H1 (cell line): ENCODE results near the gene FOXL3. TPM values are rescaled to one million over a fixed set of nuclear protein-coding genes. Genes with fewer than 3 reads are reported as not detected.

Experiments used
- CTCF ChIA-PET: fragments of 300-600 bp; sonication (Branson Sonifier 250); formaldehyde crosslinking; loops from one replicate; lab custom pipeline; 2021; ENCODE audit not compliant: partially characterized antibody; lab: Charles Lee
- POLR2A ChIA-PET: fragments of 300-600 bp; sonication (Branson Sonifier 250); formaldehyde crosslinking; loops from one replicate; lab custom pipeline; 2021; ENCODE audit warnings: inconsistent platforms; ENCODE audit not compliant: partially characterized antibody; lab: Charles Lee
- DNase-seq, 2 experiments: peaks; one replicate each; pipeline versions ENCODE4 v3.0.0 to v3.0.0-alpha.2; 2010 to 2022; ENCODE audit warnings: low spot score in 2 of 2, low read depth in 1 of 2, mixed read lengths in 1 of 2
- FAIRE-seq: peaks from 2 replicates; lab custom pipeline; 2011; peaks lifted over from hg19 to GRCh38; lab: Jason Lieb, UNC
- H2AFZ ChIP-seq: 2 replicates; pipeline ENCODE4 v1.8.1; 2012; ENCODE audit warnings: low read length, inconsistent platforms
- H2AK5ac ChIP-seq: 2 replicates; pipeline ENCODE4 v1.6.1; 2013; ENCODE audit warnings: low read depth, low read length
- H2BK120ac ChIP-seq: replicated peaks from 2 replicates; pipeline ENCODE3; 2013; ENCODE audit warnings: low read depth, low read length, inconsistent platforms
- H2BK12ac ChIP-seq: 2 replicates; pipeline ENCODE4 v1.6.1; 2013; ENCODE audit warnings: low read depth, low read length
- H2BK15ac ChIP-seq: 2 replicates; pipeline ENCODE4 v1.6.1; 2013; ENCODE audit warnings: low read length
- H2BK20ac ChIP-seq: 2 replicates; pipeline ENCODE4 v1.6.1; 2013; ENCODE audit warnings: low read length
- H2BK5ac ChIP-seq: 2 replicates; pipeline ENCODE4 v1.6.1; 2013; ENCODE audit warnings: low read depth, low read length
- H3K14ac ChIP-seq: 2 replicates; pipeline ENCODE4 v1.6.1; 2013; ENCODE audit warnings: inconsistent platforms; ENCODE audit not compliant: insufficient read length
- H3K18ac ChIP-seq: 2 replicates; pipeline ENCODE4 v1.6.1; 2013; ENCODE audit warnings: low read length; ENCODE audit errors: extremely low read depth
- H3K23ac ChIP-seq: 2 replicates; pipeline ENCODE4 v1.6.1; 2013; ENCODE audit warnings: inconsistent platforms; ENCODE audit not compliant: insufficient read length
- H3K23me2 ChIP-seq: 2 replicates; pipeline ENCODE4 v1.6.1; 2013; ENCODE audit warnings: low read depth, low read length
- H3K27ac ChIP-seq: 2 replicates; pipeline ENCODE4 v1.6.1; 2011; ENCODE audit warnings: low read depth, low read length, inconsistent platforms
- H3K27me3 ChIP-seq, 4 experiments: replicated peaks in 1 of 4; 1 replicate in 1 of 4; 2 replicates in 3 of 4; pipeline versions ENCODE4 v1.6.1 to v1.8.1; 2011 to 2013; ENCODE audit warnings: low read length in 3 of 4, mild to moderate bottlenecking in 3 of 4, inconsistent platforms in 2 of 4, mixed read lengths in 2 of 4, moderate library complexity in 1 of 4; ENCODE audit not compliant: control insufficient read depth in 3 of 4, insufficient read depth in 3 of 4; ENCODE audit errors: extremely low read depth in 1 of 4
- H3K36me3 ChIP-seq, 4 experiments: 2 replicates each; pipeline versions ENCODE4 v1.6.1 to v1.8.1; 2011 to 2013; ENCODE audit warnings: mild to moderate bottlenecking in 4 of 4, low read length in 3 of 4, moderate library complexity in 2 of 4, control low read depth in 1 of 4, inconsistent platforms in 1 of 4; ENCODE audit not compliant: insufficient read depth in 4 of 4, control insufficient read depth in 2 of 4
- H3K4ac ChIP-seq: replicated peaks from 2 replicates; pipeline ENCODE3; 2013; ENCODE audit warnings: low read length, low read depth, mixed read lengths, inconsistent platforms; ENCODE audit not compliant: insufficient read length
- H3K4me1 ChIP-seq, 4 experiments: replicated peaks in 1 of 4; 1 replicate in 1 of 4; 2 replicates in 3 of 4; pipeline versions ENCODE4 v1.6.1 to v1.8.1; 2011 to 2013; ENCODE audit warnings: low read length in 3 of 4, inconsistent platforms in 2 of 4, mixed read lengths in 1 of 4; ENCODE audit not compliant: insufficient read depth in 4 of 4, control insufficient read depth in 3 of 4
- H3K4me2 ChIP-seq, 2 experiments: 2 replicates each; pipeline versions ENCODE4 v1.6.1 to v1.8.1; 2011 to 2013; ENCODE audit warnings: low read depth in 2 of 2, low read length in 2 of 2, control low read depth in 1 of 2, inconsistent platforms in 1 of 2, mild to moderate bottlenecking in 1 of 2; ENCODE audit not compliant: insufficient read depth in 1 of 2
- H3K4me3 ChIP-seq, 4 experiments: fragments of 200-600, 300-600 bp in 1 of 4; sonication (generic), shearing (Covaris generic), sonication (Bioruptor Twin) in 1 of 4; 2 replicates each; pipeline versions ENCODE4 v1.5.1 to v1.8.1; 2011 to 2016; ENCODE audit warnings: low read length in 4 of 4, low read depth in 3 of 4, control low read depth in 2 of 4, inconsistent platforms in 2 of 4, mild to moderate bottlenecking in 2 of 4, mixed read lengths in 1 of 4, moderate library complexity in 1 of 4; ENCODE audit not compliant: insufficient read depth in 2 of 4; ENCODE audit errors: extremely low read depth in 1 of 4
- H3K56ac ChIP-seq: replicated peaks from 2 replicates; pipeline ENCODE3; 2013; ENCODE audit warnings: low read depth, mild to moderate bottlenecking, mixed read lengths, low read length, inconsistent platforms; ENCODE audit not compliant: insufficient read length
- H3K79me1 ChIP-seq: 2 replicates; pipeline ENCODE4 v1.6.1; 2013; ENCODE audit warnings: low read depth, low read length, control low read depth
- H3K79me2 ChIP-seq, 2 experiments: 2 replicates each; pipeline versions ENCODE4 v1.6.1 to v1.8.1; 2012 to 2013; ENCODE audit warnings: low read length in 2 of 2, mild to moderate bottlenecking in 2 of 2, inconsistent platforms in 1 of 2; ENCODE audit not compliant: insufficient read depth in 2 of 2, control insufficient read depth in 1 of 2
- H3K9ac ChIP-seq, 4 experiments: replicated peaks in 1 of 4; 1 replicate in 1 of 4; 2 replicates in 3 of 4; pipeline versions ENCODE4 v1.6.1 to v1.8.1; 2011 to 2013; ENCODE audit warnings: low read depth in 3 of 4, low read length in 3 of 4, control low read depth in 2 of 4, mild to moderate bottlenecking in 2 of 4, moderate library complexity in 2 of 4, inconsistent platforms in 1 of 4; ENCODE audit errors: extremely low read depth in 1 of 4
- H3K9me3 ChIP-seq, 2 experiments: 2 replicates each; pipeline versions ENCODE4 v1.6.1 to v1.8.1; 2012 to 2013; ENCODE audit warnings: mild to moderate bottlenecking in 2 of 2, moderate library complexity in 2 of 2, control low read depth in 1 of 2, inconsistent platforms in 1 of 2, low read depth in 1 of 2, low read length in 1 of 2, mixed read lengths in 1 of 2; ENCODE audit not compliant: insufficient read depth in 2 of 2
- H4K20me1 ChIP-seq, 2 experiments: replicated peaks in 1 of 2; 2 replicates each; pipeline versions ENCODE3 to v1.8.1; 2011 to 2013; ENCODE audit warnings: inconsistent platforms in 2 of 2, low read length in 2 of 2, mild to moderate bottlenecking in 1 of 2; ENCODE audit not compliant: insufficient read depth in 2 of 2, control insufficient read depth in 1 of 2
- H4K5ac ChIP-seq: 2 replicates; pipeline ENCODE4 v1.6.1; 2013; ENCODE audit warnings: low read length, low read depth, mixed read lengths, inconsistent platforms; ENCODE audit not compliant: insufficient read length
- H4K8ac ChIP-seq: 2 replicates; pipeline ENCODE4 v1.8.0; 2013; ENCODE audit warnings: mild to moderate bottlenecking, moderate library complexity, low read length, inconsistent platforms; ENCODE audit not compliant: insufficient read depth; ENCODE audit errors: extremely low read depth
- H4K91ac ChIP-seq: replicated peaks from 2 replicates; pipeline ENCODE3; 2013; ENCODE audit warnings: low read length, mixed read lengths, inconsistent platforms; ENCODE audit not compliant: insufficient read length
- ASH2L ChIP-seq: fragments of 200-600, 300-600 bp; sonication (generic); IDR thresholded peaks from one replicate; pipeline ENCODE4 v1.7.1; 2017; ENCODE audit warnings: low read length
- BRCA1 ChIP-seq: IDR thresholded peaks from 2 replicates; pipeline ENCODE4 v1.6.1; 2012; ENCODE audit warnings: low read depth, low read length, improper control_type of control experiment
- HDAC2 ChIP-seq, 2 experiments: fragments of 300-600 bp in 1 of 2; sonication (generic) in 1 of 2; IDR thresholded peaks; 2 replicates each; pipeline ENCODE4 v1.6.1; 2011 to 2012; ENCODE audit warnings: low read depth in 2 of 2, low read length in 2 of 2, mild to moderate bottlenecking in 2 of 2, moderate library complexity in 2 of 2, borderline replicate concordance in 1 of 2, inconsistent platforms in 1 of 2
- KDM5A ChIP-seq: fragments of 200-600 bp; IDR thresholded peaks from 2 replicates; pipeline ENCODE4 v1.7.1; 2012; ENCODE audit warnings: mild to moderate bottlenecking, low read length, inconsistent platforms, mixed read lengths
- MAFK ChIP-seq: IDR thresholded peaks from 2 replicates; pipeline ENCODE4 v1.6.1; 2012; ENCODE audit warnings: low read depth, mild to moderate bottlenecking, improper control_type of control experiment, low read length
- MAX ChIP-seq: IDR thresholded peaks from 2 replicates; pipeline ENCODE4 v1.6.1; 2012; ENCODE audit warnings: inconsistent platforms
- POLR2AphosphoS5 ChIP-seq: IDR thresholded peaks from 2 replicates; pipeline ENCODE4 v1.6.1; 2011; ENCODE audit warnings: low read depth, low read length
- POU5F1 ChIP-seq: IDR thresholded peaks from 2 replicates; pipeline ENCODE4 v1.6.1; 2011; ENCODE audit warnings: low read depth, mild to moderate bottlenecking, low read length, moderate library complexity
- RAD21 ChIP-seq, 2 experiments: IDR thresholded peaks in 1 of 2; conservative IDR thresholded peaks in 1 of 2; 2 replicates each; pipeline ENCODE4 v1.6.1; 2011; ENCODE audit warnings: low read depth in 2 of 2, low read length in 2 of 2, improper control_type of control experiment in 1 of 2, inconsistent platforms in 1 of 2, mild to moderate bottlenecking in 1 of 2, moderate library complexity in 1 of 2
- RXRA ChIP-seq: IDR thresholded peaks from 2 replicates; pipeline ENCODE4 v1.6.1; 2011; ENCODE audit warnings: low read depth, mild to moderate bottlenecking, low read length, moderate library complexity; ENCODE audit not compliant: insufficient read depth
- SP2 ChIP-seq: IDR thresholded peaks from 2 replicates; pipeline ENCODE4 v1.6.1; 2012; ENCODE audit warnings: mild to moderate bottlenecking, low read length, inconsistent platforms
- TAF1 ChIP-seq: IDR thresholded peaks from 2 replicates; pipeline ENCODE4 v1.6.1; 2011; ENCODE audit warnings: mild to moderate bottlenecking, low read depth, low read length
- TCF12 ChIP-seq: IDR thresholded peaks from 2 replicates; pipeline ENCODE4 v1.6.1; 2011; ENCODE audit warnings: low read depth, mild to moderate bottlenecking, low read length
- ZNF274 ChIP-seq: IDR thresholded peaks from 2 replicates; pipeline ENCODE4 v1.7.0; 2012; ENCODE audit warnings: low read length, borderline replicate concordance; ENCODE audit errors: extremely low read depth
- WGBS, 2 experiments: shearing (Covaris generic) in 1 of 2; methylation state at CpG; one replicate each; pipeline versions ENCODE4 v1.1.6 to v1.1.7; 2013 to 2015; ENCODE audit warnings: low lambda C conversion rate in 2 of 2, mixed read lengths in 2 of 2, inconsistent platforms in 1 of 2, low coverage in 1 of 2, missing lambda C conversion rate in 1 of 2; ENCODE audit not compliant: insufficient replicate concordance in 2 of 2, insufficient coverage in 1 of 2, insufficient read length in 1 of 2; ENCODE audit errors: extremely low coverage in 1 of 2, missing lambda C conversion rate in 1 of 2; 5-methylcytosine and 5-hydroxymethylcytosine counted together
- polyA plus RNA-seq, 7 experiments: library from polyadenylated mRNA; depleted of rRNA in 3 of 7; stranded (reverse) in 5 of 7; unstranded in 2 of 7; fragments of >200 nt in 5 of 7; fragments of 200-250 nt in 2 of 7; gene quantifications; 1 replicate in 5 of 7; 2 replicates in 1 of 7; 4 replicates in 1 of 7; pipeline versions ENCODE4 v1.2.1 to v1.2.3, GENCODE V29; 2011 to 2013; ENCODE audit warnings: missing spikeins in 2 of 7, mixed read lengths in 2 of 7
- total RNA-seq: library from RNA; stranded (reverse); fragmentation: NEBNext Ultra II Directional; extraction: Animal tissue kit (Norgen Biotek cat#: 25700); gene quantifications from 2 replicates; pipeline ENCODE4 v1.2.1, GENCODE V29; 2021

Gene FOXL3
- total and polyA plus RNA-seq, 2 of the 8 experiments (the other 6 are each of a cell fraction or from before 2014, with no cell fraction given) = not detected

- Histone ChIP-seq H3K18ac (no peak overlapping the region), H2BK120ac (no peak overlapping the region), H2BK12ac (no peak overlapping the region), H3K23ac (no peak overlapping the region), H3K9ac (no peak overlapping the region), H3K14ac (no peak overlapping the region), H3K27ac (no peak overlapping the region), H4K8ac (no peak overlapping the region), H3K56ac (no peak overlapping the region), H4K91ac (no peak overlapping the region), H4K20me1 (no peaks in the 10 kb centered on the region), H2AFZ (no peak overlapping the region), H3K23me2 (no peaks in the 10 kb centered on the region), H3K79me2 (no peaks in the 10 kb centered on the region), H4K5ac (no peak overlapping the region), H2BK20ac (no peak overlapping the region), H3K4ac (no peak overlapping the region), H3K9me3 (peaks cover 29 to 37% of the 10 kb centered on the region in 2 experiments), H2AK5ac (no peak overlapping the region), H2BK5ac (no peak overlapping the region), H2BK15ac (no peak overlapping the region), H3K36me3 (no peaks in the 10 kb centered on the region), H3K4me2 (no peak overlapping the region), H3K4me3 (no peak overlapping the region), H3K27me3 (no peaks in the 10 kb centered on the region; a peak in 1 of 7 replicates), H3K4me1 (no peaks in the 10 kb centered on the region), H3K79me1 (no peaks in the 10 kb centered on the region)
- ChIA-PET POLR2A (interaction anchor here (1.2 kb wide), 1 partner anchor 843 kb away, joined by 3 read pairs; no protein-coding TSS in a partner anchor), CTCF (interaction anchor here (1.2 to 3.0 kb wide), 2 partner anchors 11 to 47 kb away, joined by 3 to 19 read pairs; no protein-coding TSS in a partner anchor)
- WGBS, 2 experiments = 98% methylated on average over 4 of the region's 4 CpGs; no CpG with 5 or more reads in 1 of the 2 experiments
- FAIRE-seq (no peak), DNase-seq (no peak)
- TF ChIP-seq TCF12 (no peak), SP2 (no peak), RAD21 (IDR thresholded peaks at IDR 0.05 in 1 of 2, conservative IDR thresholded peaks at IDR 0.05 in 1 of 2; ENCODE audit: low read depth in 2 of 2, low read length in 2 of 2) (no peak), ASH2L (no peak), HDAC2 (IDR thresholded peaks at IDR 0.05; ENCODE audit: borderline replicate concordance in 1 of 2, low read depth in 2 of 2, low read length in 2 of 2) (no peak), MAFK (no peak), POU5F1 (no peak), ZNF274 (no peak), MAX (no peak), KDM5A (no peak), BRCA1 (no peak), RXRA (no peak), TAF1 (no peak), POLR2AphosphoS5 (no peak)
Measured at GRCh38 chr7:277228-277627, 12.7 kb upstream of the FOXL3 start.
